Measurements from ENCODE around the gene KLF3.
A peak's percentile ranks its signal among the peaks of the same experiment; 100 is the strongest.

KLF3 gene

GRCh38 chr4:38717604-38718003 lies 53.6 kb downstream of the KLF3 start:
- in situ Hi-C loops (cut with MboI; ENCODE audit: low pct_unique_long_range_greater_than_20kb, low sequenced_read_pairs, unreplicated experiment), result no loop called here
- DNase-seq (ENCODE audit: low spot score), result no peak
- TF ChIP-seq CTCF (IDR thresholded peaks at IDR 0.05; ENCODE audit: extremely low read depth, insufficient read depth, missing control alignments), result no peak

- in situ Hi-C loops (cut with MboI; ENCODE audit: low pct_unique_long_range_greater_than_20kb, low sequenced_read_pairs, unreplicated experiment), result no loop called here
- no peak for TF ChIP-seq CTCF (IDR thresholded peaks at IDR 0.05; ENCODE audit: extremely low read depth, insufficient read depth, missing control alignments)
- DNase-seq (ENCODE audit: low spot score), result no peak
Measured at GRCh38 chr4:38723114-38723513, 59.1 kb downstream of the KLF3 start.

GRCh38 chr4:38723726-38724474 lies 59.9 kb downstream of the KLF3 start:
- DNase-seq (ENCODE audit: low spot score), result no peak
- in situ Hi-C loops (cut with MboI; ENCODE audit: low pct_unique_long_range_greater_than_20kb, low sequenced_read_pairs, unreplicated experiment), result no loop called here
- no peak for TF ChIP-seq CTCF (IDR thresholded peaks at IDR 0.05; ENCODE audit: extremely low read depth, insufficient read depth, missing control alignments)

- in situ Hi-C loops (cut with MboI; ENCODE audit: low pct_unique_long_range_greater_than_20kb, low sequenced_read_pairs, unreplicated experiment), result no loop called here
- no peak for DNase-seq (ENCODE audit: low spot score)
- no peak for TF ChIP-seq CTCF (IDR thresholded peaks at IDR 0.05; ENCODE audit: extremely low read depth, insufficient read depth, missing control alignments)
Measured at GRCh38 chr4:38724475-38724808, 60.4 kb downstream of the KLF3 start.

- TF ChIP-seq CTCF (IDR thresholded peaks at IDR 0.05; ENCODE audit: extremely low read depth, insufficient read depth, missing control alignments), result peak; percentile 22
- DNase-seq (ENCODE audit: low spot score), result no peak
- in situ Hi-C loops (cut with MboI; ENCODE audit: low pct_unique_long_range_greater_than_20kb, low sequenced_read_pairs, unreplicated experiment), result loop anchor here (25.0 kb wide), 2 partner anchors 666 to 916 kb away; no protein-coding TSS in a partner anchor
Measured at GRCh38 chr4:38728631-38729141, 64.7 kb downstream of the KLF3 start.

- no peak for TF ChIP-seq CTCF (IDR thresholded peaks at IDR 0.05; ENCODE audit: extremely low read depth, insufficient read depth, missing control alignments)
- in situ Hi-C loops (cut with MboI; ENCODE audit: low pct_unique_long_range_greater_than_20kb, low sequenced_read_pairs, unreplicated experiment), result loop anchor here (10.0 to 25.0 kb wide), 3 partner anchors 546 to 918 kb away; no protein-coding TSS in a partner anchor
- DNase-seq (ENCODE audit: low spot score), result no peak
Measured at GRCh38 chr4:38730493-38730829, 66.5 kb downstream of the KLF3 start.

All from GM13977 (cell line).